HG03457 (cell line): ENCODE measurements around the gene TNRC18.

Experiments used
- ATAC-seq: cut with Tn5 transposase; IDR thresholded peaks from one replicate; pipeline ENCODE4 v1.9.1; 2021; ENCODE audit warnings: moderate number of reproducible peaks; ENCODE audit not compliant: unreplicated experiment

The TNRC18 gene

DNA sequence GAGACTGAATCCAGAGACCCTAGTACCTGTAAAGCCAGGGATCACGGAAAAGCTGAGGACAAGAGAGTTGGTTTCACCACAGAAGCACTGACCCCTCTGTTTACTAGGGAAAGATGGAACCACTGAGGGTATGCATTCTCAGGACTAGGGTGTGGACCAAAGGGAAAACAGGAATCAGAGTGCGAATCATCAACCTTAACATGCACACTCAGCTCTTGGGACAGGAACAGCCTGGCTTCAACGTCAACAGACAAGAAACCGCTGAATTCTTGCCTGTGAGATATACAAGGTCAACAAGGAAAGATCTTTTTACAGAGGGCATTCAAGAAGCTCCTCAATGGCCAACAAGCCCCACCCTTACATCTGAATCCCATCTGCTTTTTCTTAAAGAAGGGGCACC is 14.9 kb downstream of the TNRC18 start:
- ATAC-seq, result no peak

DNA sequence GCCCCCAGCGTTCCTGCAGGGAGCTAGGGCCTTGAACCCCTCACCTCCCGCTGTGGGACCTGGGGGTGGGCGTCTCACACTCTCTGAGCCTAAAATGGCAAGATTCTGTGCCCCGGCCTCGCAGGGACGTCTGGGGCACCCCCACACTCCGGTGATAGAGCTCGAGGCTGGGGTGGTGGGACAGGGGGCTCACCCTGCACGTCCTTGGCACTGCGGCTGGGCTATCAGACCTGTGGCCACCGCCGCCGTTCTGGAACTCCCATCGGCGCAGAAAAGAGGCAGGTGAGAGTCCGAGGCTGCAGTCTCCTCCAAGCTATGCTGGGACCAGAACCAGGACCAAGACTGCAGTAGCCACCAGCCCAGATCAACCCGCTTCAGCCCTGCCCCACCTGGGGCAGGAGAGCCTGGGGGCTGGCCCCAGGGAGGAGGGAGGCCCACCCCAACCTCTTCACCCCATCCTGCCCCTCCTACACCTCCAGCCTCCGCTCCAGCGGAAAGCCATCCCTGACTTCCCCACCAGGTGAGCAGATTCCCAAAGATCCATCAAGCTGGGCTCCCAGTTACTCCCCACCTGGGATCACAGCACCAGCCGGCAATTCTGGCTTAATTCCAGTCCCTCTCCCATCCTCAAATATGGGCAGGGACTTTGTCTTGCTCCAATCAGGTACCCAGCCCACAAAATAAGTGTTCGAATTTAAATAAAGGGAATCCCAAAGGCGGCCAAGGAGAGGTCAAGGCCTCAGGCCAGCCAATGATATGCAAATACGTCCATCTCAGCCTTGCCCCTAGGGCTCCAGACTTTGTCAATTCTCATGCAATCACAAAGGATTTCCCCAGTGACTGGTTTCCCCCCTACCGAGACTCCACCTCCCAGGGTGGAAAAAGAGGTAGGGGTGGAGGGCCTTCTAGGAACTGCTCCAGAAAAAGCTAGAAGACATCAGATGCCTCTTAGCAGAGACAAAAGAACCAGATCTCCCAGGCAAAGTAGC is 16.4 kb downstream of the TNRC18 start:
- ATAC-seq, result no peak

DNA sequence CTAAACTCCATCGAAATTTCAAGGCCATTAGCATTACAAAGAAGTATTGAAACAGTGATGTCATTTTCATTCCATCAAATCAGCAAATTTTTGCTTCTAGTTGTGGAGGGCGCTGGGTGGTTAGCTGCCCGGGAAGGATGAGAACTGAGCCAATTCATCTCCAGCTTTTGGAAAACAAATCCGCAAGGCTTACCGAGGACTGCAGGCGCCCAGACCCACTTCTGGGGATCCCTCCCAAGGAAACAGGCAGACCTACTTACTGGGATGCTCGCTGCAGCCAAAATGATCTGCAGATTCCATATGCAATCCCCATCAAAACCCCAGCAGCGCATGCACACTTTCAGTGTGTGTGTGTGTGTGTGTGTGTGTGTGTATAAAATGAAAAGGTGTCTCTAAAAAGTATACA is 19.2 kb downstream of the TNRC18 start:
- ATAC-seq, result no peak

DNA sequence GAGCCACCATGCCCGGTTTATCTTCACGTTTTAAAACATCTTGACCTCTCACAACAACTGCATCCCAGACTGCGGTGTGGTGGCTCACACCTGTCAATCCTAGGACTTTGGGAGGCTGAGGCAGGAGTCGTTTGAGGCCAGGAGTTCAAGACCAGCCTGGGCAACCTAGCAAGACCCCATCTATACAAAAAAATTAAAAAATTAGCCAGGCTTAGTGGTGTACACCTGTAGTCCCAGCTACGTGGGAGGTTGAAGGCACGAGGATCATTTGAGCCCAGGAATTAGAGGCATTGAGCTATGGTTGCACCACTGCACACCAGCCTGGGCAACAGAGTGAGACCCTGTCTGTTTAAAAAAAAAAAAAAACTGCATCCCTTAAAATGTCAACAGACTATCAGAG is 20.2 kb downstream of the TNRC18 start:
- no peak for ATAC-seq

DNA sequence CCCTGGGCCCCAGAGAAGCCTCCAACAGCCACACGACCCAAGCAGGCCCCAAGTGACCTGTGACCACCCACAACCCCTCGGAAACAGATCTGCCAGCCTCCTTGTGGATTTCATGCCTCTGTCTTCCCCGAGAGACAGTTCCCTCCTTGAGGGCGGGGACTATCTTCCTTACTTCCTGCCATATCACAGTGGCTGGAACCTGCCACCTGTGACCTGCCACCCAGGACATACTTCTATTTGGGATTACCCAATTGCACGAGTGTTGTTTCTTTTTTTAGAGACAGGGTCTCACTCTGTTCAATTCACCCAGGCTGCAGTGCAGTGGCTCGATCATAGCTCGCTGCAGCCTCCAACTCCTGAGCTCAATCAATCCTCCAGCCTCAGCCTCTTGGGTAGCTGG is 25.9 kb downstream of the TNRC18 start:
- ATAC-seq, result no peak

DNA sequence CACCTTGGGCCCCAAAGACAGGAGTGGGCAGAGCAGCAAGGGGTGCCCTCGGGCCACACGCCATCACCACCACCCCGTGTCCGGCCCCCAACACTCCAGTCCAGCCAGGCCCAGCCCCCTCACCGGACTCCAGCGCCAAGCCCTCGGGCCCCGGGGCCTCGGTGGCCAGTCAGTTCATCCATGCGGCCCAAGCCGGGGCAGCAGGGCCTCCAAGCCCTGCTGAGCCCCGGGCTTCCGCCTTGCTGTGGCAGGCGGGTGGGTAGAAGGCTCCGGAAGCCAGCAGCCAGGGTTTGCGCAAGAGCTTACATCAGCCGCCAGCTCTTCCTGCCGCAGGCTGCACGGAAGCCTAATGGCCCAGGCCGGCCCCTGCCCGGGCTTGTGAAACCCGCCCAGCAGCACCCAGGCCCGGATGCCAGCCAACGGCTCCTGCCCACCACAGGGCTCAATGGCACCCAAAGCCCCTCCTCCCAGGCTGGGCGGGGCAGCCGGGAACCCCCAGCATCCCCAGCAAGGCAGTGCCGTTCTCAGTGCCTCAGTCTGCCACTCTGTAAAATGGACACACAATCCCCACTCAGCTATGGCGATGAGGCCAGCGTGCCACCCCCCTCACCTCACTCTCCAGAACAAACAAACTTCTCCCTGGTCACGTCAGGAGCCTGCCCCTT is 26.5 kb downstream of the TNRC18 start:
- peak; percentile 77 for ATAC-seq

DNA sequence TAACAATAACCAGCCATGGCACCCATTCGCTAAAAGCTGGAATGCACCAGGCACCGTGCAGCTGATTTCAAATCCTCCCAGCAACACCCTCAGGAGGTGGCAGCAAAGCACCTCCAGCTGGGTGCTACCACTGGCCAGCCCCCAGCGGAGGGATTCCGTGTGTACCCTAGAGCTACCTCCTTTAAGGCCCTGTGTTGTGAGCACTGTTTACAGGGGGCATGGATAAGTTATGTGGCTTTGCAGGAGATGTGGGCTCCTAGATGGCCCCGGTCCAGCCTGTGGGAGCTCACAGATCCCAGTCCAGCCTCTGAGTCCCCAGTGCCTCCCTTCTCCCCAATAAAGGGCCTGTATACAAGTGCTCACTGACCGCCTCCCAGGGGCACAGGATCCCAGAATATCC is 27.1 kb downstream of the TNRC18 start:
- ATAC-seq, result no peak

DNA sequence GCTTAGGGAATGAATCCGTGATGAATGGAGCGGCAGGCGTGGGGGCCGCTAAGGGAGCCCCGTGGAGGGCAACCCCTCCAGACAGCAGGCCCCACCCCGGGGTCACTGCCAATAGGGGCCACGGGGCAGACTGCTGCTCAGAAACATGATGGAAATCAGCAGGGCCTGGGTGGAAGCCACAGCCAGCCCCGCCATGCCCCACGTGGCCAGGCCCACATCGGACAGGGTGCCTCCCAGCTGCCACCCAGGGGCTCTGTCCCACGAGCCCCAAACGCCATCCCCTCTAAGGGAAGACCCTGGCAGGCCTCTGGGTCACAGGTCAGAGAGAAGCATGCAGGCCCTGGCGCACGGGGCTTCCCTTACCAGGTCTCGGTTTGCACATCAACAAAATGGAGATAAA is 28.4 kb downstream of the TNRC18 start:
- no peak for ATAC-seq

DNA sequence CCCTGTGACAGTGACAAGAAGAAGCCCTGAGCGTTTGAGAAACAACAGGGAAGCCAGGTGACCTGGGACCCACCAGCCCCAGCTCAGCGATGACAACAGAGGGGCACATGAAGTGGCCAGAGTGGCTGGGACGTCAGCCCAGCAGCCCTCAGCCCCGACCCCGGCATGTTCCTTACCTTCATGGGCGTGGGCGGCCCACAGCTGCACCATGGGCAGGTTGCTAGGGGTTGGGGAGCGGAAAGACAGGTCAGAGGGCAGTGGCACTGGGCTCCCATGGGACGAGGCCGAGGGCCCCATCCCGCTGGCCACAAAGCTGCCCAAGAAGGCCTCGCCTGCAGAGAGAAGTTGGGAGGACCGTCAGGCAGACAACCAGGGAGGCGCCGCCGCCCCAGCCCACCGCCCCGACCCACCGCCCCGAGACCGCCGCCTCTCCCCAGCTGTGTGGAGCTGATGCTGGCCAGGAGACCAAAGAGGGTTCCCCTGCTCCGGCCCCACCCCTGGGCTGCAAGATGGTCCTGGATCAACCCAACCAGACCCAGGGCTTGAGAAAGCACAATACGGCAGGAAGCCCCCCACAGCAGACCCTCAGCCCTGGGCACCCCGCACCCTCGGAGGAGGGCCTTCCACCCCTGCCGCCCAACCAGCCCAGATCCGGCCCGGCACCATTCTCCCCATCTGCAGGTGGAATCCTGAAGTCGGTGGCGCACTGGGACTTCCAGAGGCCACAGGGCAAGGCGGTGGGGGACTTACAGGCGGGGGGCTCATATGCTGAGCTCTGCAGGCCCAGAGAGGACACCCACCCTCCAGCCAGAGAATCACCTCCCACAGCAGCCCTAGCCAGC is 29.1 kb downstream of the TNRC18 start:
- ATAC-seq, result no peak

DNA sequence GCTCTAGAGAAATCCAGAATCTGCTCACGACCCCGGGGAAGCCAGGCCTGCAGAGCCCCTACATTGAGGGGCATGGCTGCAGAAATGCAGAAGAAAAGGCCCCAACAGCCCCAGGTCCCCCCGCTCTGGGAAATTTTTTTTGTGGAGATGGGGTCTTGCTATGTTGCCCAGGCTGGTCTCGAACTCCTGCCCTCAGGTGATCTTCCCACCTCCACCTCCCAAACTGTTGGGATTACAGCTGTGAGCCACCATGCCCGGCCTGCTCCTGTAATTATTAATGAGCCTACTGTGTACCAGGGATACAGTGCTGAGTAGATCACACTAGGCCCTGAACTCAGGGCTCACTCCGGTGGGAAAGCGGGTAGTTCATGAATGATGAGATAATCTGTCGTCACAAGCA is 29.9 kb downstream of the TNRC18 start:
- no peak for ATAC-seq

DNA sequence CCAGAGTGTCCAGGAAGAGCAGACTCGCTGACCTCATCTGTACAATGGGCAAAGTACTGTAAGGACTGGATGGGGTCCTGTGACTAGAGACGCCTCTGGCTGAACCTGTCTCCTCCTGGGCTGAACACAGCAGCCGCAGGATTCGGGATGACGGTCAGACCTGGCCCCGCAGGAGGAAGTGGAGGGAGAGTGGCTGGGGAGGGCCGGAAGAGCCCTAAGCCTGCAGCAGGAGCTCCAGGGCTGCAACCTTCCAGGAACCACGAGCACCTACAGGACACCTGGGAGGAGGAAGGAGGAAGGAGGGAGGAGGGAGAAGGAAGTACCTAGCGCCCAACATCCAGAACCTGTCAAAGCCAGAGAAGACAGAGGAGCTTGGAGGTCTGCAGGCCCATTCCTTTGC is 30.3 kb downstream of the TNRC18 start:
- no peak for ATAC-seq

DNA sequence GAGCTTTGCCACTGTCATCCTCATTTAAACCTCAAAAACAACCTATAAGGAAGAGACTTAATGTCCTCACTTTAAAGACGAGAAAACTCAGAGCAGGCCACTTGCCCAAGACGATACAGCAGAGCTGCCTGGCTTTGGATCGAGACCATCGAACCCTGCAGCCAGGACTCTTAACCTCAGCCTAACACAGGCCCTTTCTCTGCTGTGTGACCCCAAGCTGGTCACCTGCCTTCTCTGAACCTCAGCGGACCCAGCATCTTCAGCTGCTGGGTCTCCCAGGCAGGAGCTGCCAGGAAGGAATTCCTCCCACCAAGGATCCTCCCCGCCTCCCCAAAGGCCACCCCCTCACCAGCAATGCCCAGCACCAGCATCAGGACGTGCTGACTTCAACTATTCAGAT is 32.7 kb downstream of the TNRC18 start:
- ATAC-seq, result no peak

DNA sequence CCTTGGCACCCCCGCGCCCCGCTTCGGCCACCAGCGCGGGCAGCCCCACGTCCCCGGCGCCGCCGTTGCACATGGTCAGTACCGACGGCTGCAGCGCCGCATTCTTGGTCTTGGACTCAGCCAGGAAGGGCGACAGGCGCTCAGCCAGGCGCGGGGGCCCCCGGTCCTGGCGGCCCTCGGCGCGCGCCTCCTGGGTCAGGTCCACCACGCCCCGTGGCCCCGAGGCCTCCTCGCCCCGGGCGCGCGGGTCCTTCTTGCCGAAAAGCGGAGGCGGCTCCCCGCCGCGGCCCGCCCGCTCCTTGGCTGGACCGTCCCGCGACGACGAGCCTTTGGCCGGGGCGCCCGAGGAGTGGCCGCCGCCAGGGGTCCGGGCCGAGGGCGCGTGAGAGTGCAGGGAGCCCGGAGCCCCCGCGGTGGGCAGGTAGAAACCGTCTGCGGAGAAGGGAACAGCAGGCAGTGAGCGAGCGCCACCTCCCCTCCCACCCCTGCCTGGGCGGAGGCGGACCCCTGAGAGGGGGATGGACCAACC is 34.7 kb downstream of the TNRC18 start:
- no peak for ATAC-seq

DNA sequence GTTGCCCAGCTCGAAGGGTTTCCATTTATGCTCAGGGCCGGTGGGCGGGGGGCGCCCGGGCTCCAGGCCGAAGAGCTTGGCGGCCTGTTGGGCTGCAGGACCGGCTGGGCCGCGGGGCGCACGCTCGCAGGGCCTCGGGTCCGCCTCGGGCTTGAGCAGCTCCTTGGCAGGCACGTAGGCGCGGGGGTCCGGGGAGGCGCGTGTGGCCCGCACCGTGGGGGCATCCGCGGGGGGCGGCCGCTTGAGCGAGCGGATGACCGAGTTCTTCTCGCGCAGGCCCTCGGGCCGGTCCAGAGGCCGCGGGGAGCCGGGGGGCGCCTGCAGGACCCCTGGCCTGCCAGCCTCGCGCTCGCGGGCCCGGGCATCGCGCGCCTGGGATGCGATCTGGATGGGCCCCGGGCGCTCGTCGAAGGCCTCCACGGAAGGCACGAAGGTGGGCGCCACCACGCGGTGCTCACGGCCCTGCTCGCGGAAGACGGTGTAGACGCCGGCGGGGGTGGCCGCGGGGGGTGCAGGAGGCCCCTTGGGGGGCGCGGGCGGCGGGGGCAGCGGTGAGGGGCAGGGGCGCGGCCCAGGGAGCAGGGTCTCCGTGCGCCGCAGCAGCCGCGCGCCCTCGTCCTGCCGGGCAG is 35.2 kb downstream of the TNRC18 start:
- ATAC-seq, result no peak

DNA sequence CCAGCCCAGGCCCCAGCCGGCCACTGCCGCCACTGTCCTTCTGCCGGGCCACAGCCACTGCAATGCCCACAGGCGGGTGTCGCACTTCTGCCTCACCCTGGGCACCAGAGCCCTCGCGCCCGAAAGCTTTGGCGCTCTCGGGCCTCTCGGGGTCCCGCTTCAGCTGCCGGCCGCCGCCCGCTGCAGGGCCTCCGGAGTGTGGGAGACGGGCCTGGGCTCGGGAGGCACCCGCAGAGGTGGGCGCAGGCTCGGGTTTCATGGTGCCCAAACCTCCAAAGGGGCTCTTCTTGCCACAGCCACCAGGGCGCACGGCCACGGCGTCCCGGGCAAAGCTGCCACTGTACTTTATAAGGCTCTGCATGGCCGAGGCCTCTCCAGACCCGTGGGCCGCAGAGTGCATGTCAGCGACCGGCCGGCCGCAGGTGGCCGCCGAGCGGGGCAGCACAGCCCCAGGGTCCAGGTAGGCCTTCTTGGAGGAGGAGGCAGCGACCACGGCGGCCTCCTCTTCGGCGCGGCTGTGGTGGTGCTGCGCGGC is 35.9 kb downstream of the TNRC18 start:
- ATAC-seq, result no peak

DNA sequence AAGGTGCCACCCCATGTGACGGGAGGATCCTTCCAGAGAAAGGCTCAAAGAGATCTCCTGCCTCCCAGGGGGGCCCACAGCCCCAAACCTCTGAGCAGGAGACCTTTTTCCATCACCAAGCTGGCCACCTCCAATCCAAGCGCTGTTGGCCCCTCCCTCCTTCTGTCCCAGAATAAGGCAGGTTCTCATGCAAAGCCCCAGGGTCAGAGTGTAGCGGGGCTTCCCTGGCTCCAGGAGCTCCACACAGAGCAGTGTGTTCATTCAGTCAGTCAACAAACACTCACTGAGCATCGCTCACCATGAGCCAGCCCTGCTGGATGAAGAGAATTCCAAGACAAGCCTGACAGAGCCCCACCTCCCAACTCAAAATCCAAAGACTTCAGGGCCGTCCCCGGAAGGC is 39.0 kb downstream of the TNRC18 start:
- no peak for ATAC-seq

DNA sequence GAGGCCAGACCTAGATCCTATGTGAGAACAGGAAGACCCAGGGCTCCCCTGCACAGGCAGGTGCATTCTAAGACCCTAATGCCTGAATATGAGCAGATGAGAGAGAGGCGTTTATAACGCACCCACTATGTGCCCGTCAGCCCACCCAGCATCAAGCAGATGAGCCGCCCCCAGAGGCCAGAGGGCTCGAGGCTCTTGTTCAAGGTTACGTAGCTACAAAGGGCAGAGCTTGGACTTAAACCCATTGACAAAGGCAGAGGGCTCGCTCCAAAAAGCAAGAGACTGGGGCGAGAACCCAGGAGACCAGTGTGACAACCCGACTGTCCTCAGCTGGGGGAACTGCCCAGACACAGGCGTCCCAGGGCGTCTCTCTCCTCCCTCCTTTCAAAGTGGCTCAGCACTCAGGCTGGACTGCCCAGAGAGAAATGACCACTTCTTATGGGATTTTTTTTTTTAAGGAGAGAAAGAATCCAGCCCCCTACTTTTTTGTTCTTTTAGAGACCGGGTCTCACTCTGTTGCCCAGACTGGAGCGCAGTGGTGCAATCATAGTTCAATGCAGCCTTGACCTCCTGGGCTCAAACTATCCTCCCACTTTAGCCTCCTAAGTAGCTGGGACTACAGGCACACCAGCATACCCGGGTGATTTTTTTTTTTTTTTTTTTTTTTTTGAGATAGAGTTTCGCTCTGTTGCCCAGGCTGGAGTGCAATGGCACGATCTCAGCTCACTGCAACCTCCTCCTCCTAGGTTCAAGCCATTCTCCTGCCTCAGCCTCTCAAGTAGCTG is 40.1 kb downstream of the TNRC18 start:
- ATAC-seq, result no peak

DNA sequence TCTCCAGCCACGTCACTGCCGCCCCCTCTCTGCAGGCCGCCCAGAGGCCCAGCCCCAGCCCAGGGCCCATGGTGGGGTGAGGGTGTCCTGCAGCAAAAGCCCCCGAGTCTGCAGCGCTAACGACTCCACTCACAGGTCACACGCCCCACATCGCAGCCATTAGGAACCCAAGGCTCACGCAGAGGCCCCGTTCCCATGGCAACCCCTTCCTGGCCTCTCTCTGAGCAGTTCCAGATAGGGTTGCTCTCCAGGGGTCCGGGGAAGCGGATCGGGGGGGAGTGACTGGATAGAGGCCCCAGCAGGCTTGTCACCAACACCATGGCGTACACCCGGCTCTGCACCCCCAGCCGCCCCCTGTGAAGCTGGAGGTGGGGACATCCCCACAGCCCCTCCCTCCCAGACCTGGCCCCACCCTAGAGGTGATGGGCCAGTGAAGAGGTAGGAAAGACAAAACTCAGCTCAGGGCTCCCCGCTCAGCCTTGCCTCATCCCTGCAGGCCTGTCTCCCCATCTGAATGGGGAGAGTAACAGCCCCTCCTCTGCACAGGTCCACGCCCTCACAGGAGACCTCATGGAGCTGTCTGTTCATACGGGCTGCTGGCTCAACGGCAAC is 41.2 kb downstream of the TNRC18 start:
- no peak for ATAC-seq

DNA sequence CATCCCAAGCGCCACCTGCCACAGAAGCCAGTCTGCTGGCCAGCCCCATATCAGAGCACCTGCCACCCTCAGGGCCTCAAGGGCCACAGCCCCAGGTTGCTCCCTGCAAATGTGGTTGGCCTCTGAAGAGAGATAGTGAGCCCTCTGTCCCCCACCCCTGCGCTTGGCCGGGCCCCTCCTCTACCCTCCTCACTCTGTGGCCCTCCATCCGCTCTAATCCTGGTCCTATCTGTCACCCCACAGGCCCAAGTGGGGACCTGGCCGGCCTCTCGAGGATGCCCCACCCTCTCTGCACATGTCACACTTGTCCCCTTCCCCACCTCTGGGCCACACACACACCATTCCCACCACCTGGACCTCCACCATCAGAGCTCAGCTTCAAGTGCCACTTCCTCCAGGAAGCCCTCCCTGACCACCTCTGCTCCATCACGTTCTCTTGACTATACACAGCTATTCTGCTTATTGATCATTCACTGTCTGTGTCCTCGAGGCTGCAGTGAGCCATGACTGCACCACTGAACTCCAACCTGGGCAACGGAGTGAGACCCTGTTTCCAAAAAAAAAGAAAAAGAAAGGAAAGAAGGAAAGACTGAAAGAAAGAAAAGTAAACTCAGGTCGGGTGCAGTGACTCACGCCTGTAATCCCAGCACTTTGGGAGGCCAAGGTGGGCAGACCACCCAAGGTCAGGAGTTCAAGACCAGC is 42.4 kb downstream of the TNRC18 start:
- no peak for ATAC-seq
